DOHH2 (cell line): ENCODE results near the gene SPOCK2.

Source experiments
- H3F3A ChIP-seq: fragments of 200-600 bp; sonication (generic), shearing (Covaris generic); 2 replicates; pipeline ENCODE4 v1.6.0; 2016; ENCODE audit warnings: antibody characterized with exemption, mild to moderate bottlenecking; ENCODE audit not compliant: control insufficient read depth, insufficient read depth
- H3K27ac ChIP-seq: fragments of 200-600 bp; sonication (generic); 2 replicates; pipeline ENCODE4 v1.5.1; 2014; ENCODE audit warnings: low read depth, mild to moderate bottlenecking, low read length, moderate library complexity
- H3K27me3 ChIP-seq: fragments of 200-600 bp; sonication (generic); 2 replicates; pipeline ENCODE4 v1.6.1; 2014; ENCODE audit warnings: mild to moderate bottlenecking, low read length, mixed read lengths; ENCODE audit not compliant: control insufficient read depth
- H3K36me3 ChIP-seq: fragments of 200-600 bp; sonication (generic); 2 replicates; pipeline ENCODE4 v1.6.1; 2014; ENCODE audit warnings: mild to moderate bottlenecking, low read length, moderate library complexity, mixed read lengths; ENCODE audit not compliant: control insufficient read depth
- H3K4me1 ChIP-seq: fragments of 200-600 bp; sonication (generic); 2 replicates; pipeline ENCODE4 v1.6.1; 2014; ENCODE audit warnings: mild to moderate bottlenecking, low read length, mixed read lengths; ENCODE audit not compliant: control insufficient read depth
- H3K4me2 ChIP-seq: fragments of 200-600 bp; sonication (generic); 2 replicates; pipeline ENCODE4 v1.6.0; 2014; ENCODE audit warnings: mild to moderate bottlenecking, low read length, moderate library complexity
- H3K4me3 ChIP-seq: fragments of 200-600 bp; sonication (generic); 2 replicates; pipeline ENCODE4 v1.5.1; 2014; ENCODE audit warnings: mild to moderate bottlenecking, low read length, mixed read lengths
- H3K79me2 ChIP-seq: fragments of 200-600 bp; sonication (generic); 2 replicates; pipeline ENCODE4 v1.6.1; 2014; ENCODE audit warnings: mild to moderate bottlenecking, low read length, mixed read lengths; ENCODE audit not compliant: control insufficient read depth
- H3K9me2 ChIP-seq: fragments of 200-600 bp; sonication (generic); replicated peaks from 2 replicates; pipeline ENCODE4 v1.6.1; 2014; ENCODE audit warnings: mild to moderate bottlenecking, low read length, mixed read lengths; ENCODE audit not compliant: control insufficient read depth
- H3K9me3 ChIP-seq: fragments of 200-600 bp; sonication (generic); 2 replicates; pipeline ENCODE4 v1.6.1; 2014; ENCODE audit warnings: antibody characterized with exemption, low read length, mixed read lengths; ENCODE audit not compliant: control insufficient read depth, insufficient read depth
- H4K20me1 ChIP-seq: fragments of 200-600 bp; sonication (generic); 2 replicates; pipeline ENCODE4 v1.6.0; 2014; ENCODE audit warnings: low read depth, mild to moderate bottlenecking, antibody characterized with exemption, low read length, moderate library complexity; ENCODE audit not compliant: control insufficient read depth, insufficient read depth
- CTCF ChIP-seq: fragments of 200-600 bp; sonication (generic); IDR thresholded peaks from one replicate; pipeline ENCODE4 v1.5.1; 2014; ENCODE audit warnings: antibody characterized with exemption, mild to moderate bottlenecking, low read depth, low read length; ENCODE audit not compliant: poor library complexity, severe bottlenecking
- EZH2phosphoT487 ChIP-seq: fragments of 200-600 bp; sonication (generic); IDR thresholded peaks from 2 replicates; pipeline ENCODE4 v1.6.1; 2017; ENCODE audit warnings: borderline replicate concordance, mild to moderate bottlenecking, antibody characterized with exemption, low read length, moderate library complexity, mixed read lengths

The SPOCK2 gene

GRCh38 chr10:72092171-72092924 lies 4.0 kb upstream of the SPOCK2 start:
- Histone ChIP-seq H3K4me3 (no peak overlapping the region), H3K36me3 (peaks cover 13% of the 10 kb centered on the region; the same call in 1 of the 2 replicates), H3K79me2 (no peaks in the 10 kb centered on the region), H3K9me2 (no peaks in the 10 kb centered on the region), H3K27me3 (peaks cover 30% of the 10 kb centered on the region), H3K9me3 (no peaks in the 10 kb centered on the region), H3K4me2 (no peak overlapping the region), H4K20me1 (no peaks in the 10 kb centered on the region), H3K27ac (no peak overlapping the region), H3F3A (no peaks in the 10 kb centered on the region), H3K4me1 (peaks cover 9% of the 10 kb centered on the region)
- no peak for TF ChIP-seq CTCF
- no peak for TF ChIP-seq EZH2phosphoT487

GRCh38 chr10:72090326-72090725 lies 2.0 kb upstream of the SPOCK2 start:
- TF ChIP-seq EZH2phosphoT487 (no peak), CTCF (no peak)
- Histone ChIP-seq H3K4me2 (no peak overlapping the region), H3K4me3 (no peak overlapping the region), H3K9me2 (no peaks in the 10 kb centered on the region), H3K27ac (no peak overlapping the region), H3K9me3 (no peaks in the 10 kb centered on the region), H3K4me1 (peaks cover 17% of the 10 kb centered on the region), H3F3A (no peaks in the 10 kb centered on the region), H3K36me3 (no peaks in the 10 kb centered on the region), H3K27me3 (peaks cover 40% of the 10 kb centered on the region), H4K20me1 (no peaks in the 10 kb centered on the region), H3K79me2 (no peaks in the 10 kb centered on the region)

- no peaks in the 10 kb centered on the region for H4K20me1 ChIP-seq
- no peaks in the 10 kb centered on the region for H3K36me3 ChIP-seq
- H3K4me2 ChIP-seq, result no peak overlapping the region
- no peak for TF ChIP-seq EZH2phosphoT487
- TF ChIP-seq CTCF, result no peak
- no peaks in the 10 kb centered on the region for H3K9me3 ChIP-seq
- H3K9me2 ChIP-seq, result no peaks in the 10 kb centered on the region
- H3K27ac ChIP-seq, result no peak overlapping the region
- peaks cover 40% of the 10 kb centered on the region for H3K27me3 ChIP-seq
- no peaks in the 10 kb centered on the region for H3F3A ChIP-seq
- peaks cover 17% of the 10 kb centered on the region for H3K4me1 ChIP-seq
- no peak overlapping the region for H3K4me3 ChIP-seq
- no peaks in the 10 kb centered on the region for H3K79me2 ChIP-seq
Measured at GRCh38 chr10:72089618-72090017, 1.3 kb upstream of the SPOCK2 start.
